ENCODE results near the gene BCAN.

- TF ChIP-seq EZH2 (IDR thresholded peaks at IDR 0.05; ENCODE audit: low read depth) (no peak), CTCF (conservative IDR thresholded peaks at IDR 0.05) (no peak)
Observed at GRCh38 chr1:156670791-156671190, 28.9 kb downstream of the BCAN start.
